Endodermal cell (in vitro differentiated cells): ENCODE results near the gene PRDM15. TPM values are rescaled to one million over a fixed set of nuclear protein-coding genes. Genes with fewer than 3 reads are reported as not detected.
"Not testable (repeated sequence)": the region's sequence is repeated elsewhere in the genome, so short reads cannot be mapped to it uniquely, and the experiment has no call there.

ENCODE experiments used
- DNase-seq: peaks from one replicate; pipeline ENCODE4 v3.0.0-alpha.2; 2017
- H3K27ac ChIP-seq: 2 replicates; pipeline ENCODE4 v1.5.1; 2013; ENCODE audit warnings: mild to moderate bottlenecking, low read depth, low read length, moderate library complexity
- H3K27me3 ChIP-seq: 2 replicates; pipeline ENCODE4 v1.6.1; 2013; ENCODE audit warnings: mild to moderate bottlenecking, low read length, moderate library complexity; ENCODE audit not compliant: insufficient read depth, control insufficient read depth, poor library complexity, severe bottlenecking
- H3K36me3 ChIP-seq: 2 replicates; pipeline ENCODE4 v1.7.0; 2013; ENCODE audit warnings: mild to moderate bottlenecking, low read length, moderate library complexity; ENCODE audit not compliant: control insufficient read depth, insufficient read depth
- H3K4me1 ChIP-seq: one replicate; pipeline ENCODE4 v1.7.0; 2013; ENCODE audit warnings: low read length; ENCODE audit not compliant: control insufficient read depth, insufficient read depth
- H3K4me3 ChIP-seq: 2 replicates; pipeline ENCODE4 v1.5.1; 2013; ENCODE audit warnings: mild to moderate bottlenecking, low read length, moderate library complexity
- H3K9ac ChIP-seq: 2 replicates; pipeline ENCODE4 v1.6.1; 2013; ENCODE audit warnings: mild to moderate bottlenecking, low read length, moderate library complexity; ENCODE audit not compliant: poor library complexity, severe bottlenecking; ENCODE audit errors: extremely low read depth
- H3K9me3 ChIP-seq: 2 replicates; pipeline ENCODE4 v1.6.1; 2013; ENCODE audit warnings: mild to moderate bottlenecking, low read length, moderate library complexity; ENCODE audit not compliant: control insufficient read depth
- H3K27ac Mint-ChIP-seq: 2 replicates; pipeline ENCODE4 v1.8.0; 2020; ENCODE audit warnings: mixed read lengths
- H3K27me3 Mint-ChIP-seq: 2 replicates; pipeline ENCODE4 v1.8.0; 2021; ENCODE audit warnings: mild to moderate bottlenecking, mixed read lengths; ENCODE audit not compliant: insufficient read depth
- H3K36me3 Mint-ChIP-seq: 2 replicates; pipeline ENCODE4 v1.8.0; 2020; ENCODE audit warnings: low read depth, mixed read lengths
- H3K4me1 Mint-ChIP-seq: 2 replicates; pipeline ENCODE4 v1.8.0; 2020; ENCODE audit warnings: mixed read lengths
- H3K4me3 Mint-ChIP-seq: 2 replicates; pipeline ENCODE4 v1.8.0; 2020; ENCODE audit warnings: mild to moderate bottlenecking, moderate library complexity, mixed read lengths
- H3K9me3 Mint-ChIP-seq: 2 replicates; pipeline ENCODE4 v1.8.0; 2020; ENCODE audit warnings: mild to moderate bottlenecking, mixed read lengths
- CTCF ChIP-seq: fragments of 200-600 bp; sonication (generic); conservative IDR thresholded peaks from 2 replicates; pipeline ENCODE4 v1.5.0; 2021; ENCODE audit warnings: antibody characterized with exemption, mild to moderate bottlenecking
- WGBS, 2 experiments: methylation state at CpG; one replicate each; pipeline versions ENCODE4 v1.1.5 to v1.1.7; 2013; ENCODE audit warnings: missing lambda C conversion rate in 2 of 2, mixed read lengths in 1 of 2; ENCODE audit not compliant: insufficient coverage in 1 of 2, insufficient read length in 1 of 2; 5-methylcytosine and 5-hydroxymethylcytosine counted together
- total RNA-seq, 2 donors: library from RNA; stranded (reverse); fragmentation: NEBNext Ultra II Directional in 1 of 2; extraction: Animal tissue kit (Norgen Biotek cat#: 25700) in 1 of 2; gene quantifications; 2 replicates in 1 of 2; 3 replicates in 1 of 2; pipeline ENCODE4 v1.2.1, GENCODE V29; 2021

PRDM15 gene
- total RNA-seq, 2 donors from 2014 or later = 8.8 to 10.1 TPM

GRCh38 chr21:41792711-41793110 is 86.4 kb downstream of the PRDM15 start:
- Histone ChIP-seq H3K9me3 (peaks cover 10% of the 10 kb centered on the region), H3K36me3 (no peaks in the 10 kb centered on the region), H3K4me3 (no peak overlapping the region), H3K4me1 (no peaks in the 10 kb centered on the region), H3K27me3 (peaks cover 8% of the 10 kb centered on the region), H3K9ac (no peak overlapping the region), H3K27ac (no peak overlapping the region)
- Mint-ChIP-seq H3K4me3 (no peak overlapping the region), H3K27me3 (peaks cover 8% of the 10 kb centered on the region), H3K27ac (no peak overlapping the region), H3K9me3 (peaks cover 27% of the 10 kb centered on the region), H3K4me1 (peaks cover 3% of the 10 kb centered on the region), H3K36me3 (peaks cover under 1% of the 10 kb centered on the region)
- DNase-seq = no peak
- TF ChIP-seq CTCF = no peak
- WGBS, 2 experiments = 90 to 96% methylated on average over 3 of the region's 3 CpGs

- no peak overlapping the region for H3K4me3 ChIP-seq
- no peak overlapping the region for H3K9ac ChIP-seq
- H3K4me1 ChIP-seq = no peaks in the 10 kb centered on the region
- Mint-ChIP-seq H3K27me3 (peaks cover 8% of the 10 kb centered on the region), H3K27ac (no peak overlapping the region), H3K4me1 (no peaks in the 10 kb centered on the region), H3K36me3 (no peaks in the 10 kb centered on the region), H3K4me3 (no peak overlapping the region), H3K9me3 (peaks cover 6% of the 10 kb centered on the region)
- no peaks in the 10 kb centered on the region for H3K36me3 ChIP-seq
- TF ChIP-seq CTCF = no peak
- no peak overlapping the region for H3K27ac ChIP-seq
- no peaks in the 10 kb centered on the region for H3K9me3 ChIP-seq
- H3K27me3 ChIP-seq = peaks cover 8% of the 10 kb centered on the region
- WGBS, 2 experiments = 88 to 90% methylated on average over 10 to 13 of the region's 13 CpGs
- no peak for DNase-seq
Measured at GRCh38 chr21:41786509-41786987, 92.6 kb downstream of the PRDM15 start.

GRCh38 chr21:41785262-41785661 is 93.9 kb downstream of the PRDM15 start:
- H3K4me3 ChIP-seq, H3K9ac ChIP-seq, H3K27ac ChIP-seq, H3K9me3 ChIP-seq, H3K4me1 ChIP-seq, DNase-seq, H3K36me3 Mint-ChIP-seq, H3K9me3 Mint-ChIP-seq, H3K36me3 ChIP-seq, H3K27ac Mint-ChIP-seq, H3K4me3 Mint-ChIP-seq, H3K4me1 Mint-ChIP-seq, H3K27me3 Mint-ChIP-seq: not testable (repeated sequence)
- H3K27me3 ChIP-seq = peaks cover 12% of the 10 kb centered on the region
- WGBS, 2 experiments = 88 to 93% methylated on average over 7 to 11 of the region's 12 CpGs

GRCh38 chr21:41784456-41785102 is 94.6 kb downstream of the PRDM15 start:
- Mint-ChIP-seq H3K36me3 (no peaks in the 10 kb centered on the region), H3K4me1 (no peaks in the 10 kb centered on the region), H3K27ac (no peak overlapping the region), H3K27me3 (peaks cover 9% of the 10 kb centered on the region), H3K4me3 (no peak overlapping the region), H3K9me3 (no peaks in the 10 kb centered on the region)
- H3K36me3 ChIP-seq = no peaks in the 10 kb centered on the region
- peaks cover 15% of the 10 kb centered on the region for H3K27me3 ChIP-seq
- WGBS, 2 experiments = 88 to 90% methylated on average over 2 to 9 of the region's 15 CpGs
- TF ChIP-seq CTCF = no peak
- DNase-seq = no peak
- H3K4me3 ChIP-seq = no peak overlapping the region
- H3K27ac ChIP-seq = no peak overlapping the region
- no peak overlapping the region for H3K9ac ChIP-seq
- H3K9me3 ChIP-seq = no peaks in the 10 kb centered on the region
- no peaks in the 10 kb centered on the region for H3K4me1 ChIP-seq
